Measurements from ENCODE around the gene TTC12.

Gene TTC12

DNA sequence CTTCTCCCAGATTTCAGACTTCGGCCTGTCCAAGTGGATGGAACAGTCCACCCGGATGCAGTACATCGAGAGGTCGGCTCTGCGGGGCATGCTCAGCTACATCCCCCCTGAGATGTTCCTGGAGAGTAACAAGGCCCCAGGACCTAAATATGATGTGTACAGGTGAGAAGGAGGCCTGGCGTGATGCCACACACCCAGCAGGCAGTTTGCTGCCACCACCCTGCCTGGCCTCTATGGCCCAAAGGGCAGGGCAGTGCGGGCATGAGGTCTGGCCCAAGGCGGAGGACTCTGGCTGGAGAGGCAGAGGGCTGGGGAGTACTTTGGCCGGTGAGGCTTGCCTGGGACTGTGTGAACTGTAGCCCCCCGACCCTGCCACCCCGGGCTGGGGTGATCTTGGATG, 80.5 kb downstream of the TTC12 start:
- Histone ChIP-seq H4K20me1 (ENCODE audit: insufficient read depth) (no peaks in the 10 kb centered on the region), H2AFZ (ENCODE audit: low read depth) (no peak overlapping the region), H3K4me2 (no peak overlapping the region), H3K9ac (no peak overlapping the region), H3K79me2 (ENCODE audit: insufficient read depth, low read depth) (no peaks in the 10 kb centered on the region), H3K36me3 (ENCODE audit: insufficient read depth) (no peaks in the 10 kb centered on the region), H3K4me1 (ENCODE audit: low read depth, poor library complexity, severe bottlenecking) (no peaks in the 10 kb centered on the region), H3K27ac (no peak overlapping the region), H3K27me3 (ENCODE audit: insufficient read depth, low read depth) (no peaks in the 10 kb centered on the region), H3K4me3 (IDR thresholded peaks at IDR 0.05; ENCODE audit: insufficient read depth, low read depth, low read length) (no peak overlapping the region)
- TF ChIP-seq, protein P1, sequence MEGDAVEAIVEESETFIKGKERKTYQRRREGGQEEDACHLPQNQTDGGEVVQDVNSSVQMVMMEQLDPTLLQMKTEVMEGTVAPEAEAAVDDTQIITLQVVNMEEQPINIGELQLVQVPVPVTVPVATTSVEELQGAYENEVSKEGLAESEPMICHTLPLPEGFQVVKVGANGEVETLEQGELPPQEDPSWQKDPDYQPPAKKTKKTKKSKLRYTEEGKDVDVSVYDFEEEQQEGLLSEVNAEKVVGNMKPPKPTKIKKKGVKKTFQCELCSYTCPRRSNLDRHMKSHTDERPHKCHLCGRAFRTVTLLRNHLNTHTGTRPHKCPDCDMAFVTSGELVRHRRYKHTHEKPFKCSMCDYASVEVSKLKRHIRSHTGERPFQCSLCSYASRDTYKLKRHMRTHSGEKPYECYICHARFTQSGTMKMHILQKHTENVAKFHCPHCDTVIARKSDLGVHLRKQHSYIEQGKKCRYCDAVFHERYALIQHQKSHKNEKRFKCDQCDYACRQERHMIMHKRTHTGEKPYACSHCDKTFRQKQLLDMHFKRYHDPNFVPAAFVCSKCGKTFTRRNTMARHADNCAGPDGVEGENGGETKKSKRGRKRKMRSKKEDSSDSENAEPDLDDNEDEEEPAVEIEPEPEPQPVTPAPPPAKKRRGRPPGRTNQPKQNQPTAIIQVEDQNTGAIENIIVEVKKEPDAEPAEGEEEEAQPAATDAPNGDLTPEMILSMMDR (conservative IDR thresholded peaks at IDR 0.05; ENCODE audit: low read depth, low read length) = no peak

DNA sequence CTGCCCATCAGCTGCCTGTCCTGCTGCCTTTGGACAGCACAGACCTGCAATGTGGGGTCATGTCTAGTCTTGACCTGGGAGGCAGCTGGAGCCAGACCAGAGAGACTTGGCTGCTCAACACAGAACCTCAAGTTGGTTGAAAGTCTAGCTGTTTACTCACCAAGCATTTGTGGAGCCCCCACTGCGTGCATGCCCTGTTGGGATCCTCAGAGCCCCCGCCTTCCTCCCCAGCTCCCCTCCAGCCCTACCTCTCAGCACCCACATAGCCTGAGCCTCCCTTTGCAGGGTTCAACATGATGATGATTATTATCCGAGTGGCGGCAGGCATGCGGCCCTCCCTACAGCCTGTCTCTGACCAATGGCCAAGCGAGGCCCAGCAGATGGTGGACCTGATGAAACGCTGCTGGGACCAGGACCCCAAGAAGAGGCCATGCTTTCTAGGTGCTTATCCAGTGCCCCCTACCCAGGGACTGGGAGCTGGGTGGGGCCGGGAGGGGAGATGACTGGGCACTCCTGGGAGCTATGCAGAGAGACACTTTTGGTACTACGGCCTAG, 81.5 kb downstream of the TTC12 start:
- Histone ChIP-seq H3K36me3 (ENCODE audit: insufficient read depth) (no peaks in the 10 kb centered on the region), H3K79me2 (ENCODE audit: insufficient read depth, low read depth) (no peaks in the 10 kb centered on the region), H3K27me3 (ENCODE audit: insufficient read depth, low read depth) (no peaks in the 10 kb centered on the region), H3K9ac (no peak overlapping the region), H4K20me1 (ENCODE audit: insufficient read depth) (no peaks in the 10 kb centered on the region), H3K27ac (no peak overlapping the region), H3K4me2 (no peak overlapping the region), H3K4me1 (ENCODE audit: low read depth, poor library complexity, severe bottlenecking) (no peaks in the 10 kb centered on the region), H2AFZ (ENCODE audit: low read depth) (no peak overlapping the region), H3K4me3 (IDR thresholded peaks at IDR 0.05; ENCODE audit: insufficient read depth, low read depth, low read length) (no peak overlapping the region)
- TF ChIP-seq, protein P1 (conservative IDR thresholded peaks at IDR 0.05; ENCODE audit: low read depth, low read length) = no peak

DNA sequence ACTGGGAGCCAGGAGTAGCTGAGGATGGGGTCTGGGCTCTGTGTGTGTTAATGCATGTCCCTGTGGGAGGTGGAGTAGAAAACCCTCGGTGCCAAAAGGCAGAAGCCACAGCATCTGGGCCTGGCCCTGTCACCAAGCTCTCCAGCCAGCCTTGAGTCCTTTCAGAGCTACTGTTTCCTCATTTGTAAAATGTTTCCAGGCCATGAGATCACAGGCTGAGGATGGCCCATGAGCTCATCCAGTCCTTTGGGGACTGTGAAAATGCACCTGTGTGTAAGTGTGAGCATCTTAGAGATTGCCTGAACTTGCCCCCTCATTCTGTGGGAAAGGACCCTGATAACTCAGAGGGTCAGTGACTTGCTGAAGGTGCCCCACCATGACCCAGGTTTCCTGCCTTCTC, 82.3 kb downstream of the TTC12 start:
- no peaks in the 10 kb centered on the region for H3K4me1 ChIP-seq (ENCODE audit: low read depth, poor library complexity, severe bottlenecking)
- H2AFZ ChIP-seq (ENCODE audit: low read depth) = no peak overlapping the region
- no peak overlapping the region for H3K27ac ChIP-seq
- H3K4me3 ChIP-seq (IDR thresholded peaks at IDR 0.05; ENCODE audit: insufficient read depth, low read depth, low read length) = no peak overlapping the region
- TF ChIP-seq, protein P1 (conservative IDR thresholded peaks at IDR 0.05; ENCODE audit: low read depth, low read length) = no peak
- no peaks in the 10 kb centered on the region for H3K79me2 ChIP-seq (ENCODE audit: insufficient read depth, low read depth)
- H3K36me3 ChIP-seq (ENCODE audit: insufficient read depth) = no peaks in the 10 kb centered on the region
- H3K4me2 ChIP-seq = no peak overlapping the region
- H4K20me1 ChIP-seq (ENCODE audit: insufficient read depth) = no peaks in the 10 kb centered on the region
- H3K9ac ChIP-seq = no peak overlapping the region
- no peaks in the 10 kb centered on the region for H3K27me3 ChIP-seq (ENCODE audit: insufficient read depth, low read depth)

DNA sequence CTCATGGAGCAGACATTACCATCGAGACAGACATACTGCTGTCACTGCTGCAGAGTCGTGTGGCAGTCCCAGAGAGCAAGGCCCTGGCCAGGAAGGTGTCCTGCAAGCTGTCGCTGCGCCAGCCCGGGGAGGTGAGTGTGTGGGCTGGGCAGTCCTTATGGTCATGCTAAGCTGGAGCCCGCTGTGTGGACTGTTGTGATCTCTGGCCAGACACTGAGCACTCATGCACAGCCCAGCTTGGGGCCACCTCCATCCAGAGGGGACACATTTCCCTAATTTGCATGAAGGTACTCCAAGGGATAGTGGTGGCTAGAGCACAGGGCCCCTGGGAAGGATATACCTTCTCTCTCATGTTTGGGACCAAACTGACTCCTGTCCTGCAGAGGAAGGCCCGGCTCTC, 82.8 kb downstream of the TTC12 start:
- Histone ChIP-seq H3K27me3 (ENCODE audit: insufficient read depth, low read depth) (no peaks in the 10 kb centered on the region), H3K27ac (no peak overlapping the region), H3K9ac (no peak overlapping the region)

More for the DNA sequence above, 82.8 kb downstream of the TTC12 start:
- Histone ChIP-seq H2AFZ (ENCODE audit: low read depth) (no peak overlapping the region), H3K36me3 (ENCODE audit: insufficient read depth) (no peaks in the 10 kb centered on the region), H3K4me3 (IDR thresholded peaks at IDR 0.05; ENCODE audit: insufficient read depth, low read depth, low read length) (no peak overlapping the region), H3K4me2 (no peak overlapping the region), H3K4me1 (ENCODE audit: low read depth, poor library complexity, severe bottlenecking) (no peaks in the 10 kb centered on the region), H4K20me1 (ENCODE audit: insufficient read depth) (no peaks in the 10 kb centered on the region), H3K79me2 (ENCODE audit: insufficient read depth, low read depth) (no peaks in the 10 kb centered on the region)
- TF ChIP-seq, protein P1 (conservative IDR thresholded peaks at IDR 0.05; ENCODE audit: low read depth, low read length) = no peak

Data from KMS-11 (cell line).